RWPE1 (cell line): Measurements from ENCODE around the gene ADISSP.
A peak's percentile ranks its signal among the peaks of the same experiment; 100 is the strongest.

Experiments used
- CTCF ChIA-PET: fragments of 350-600 bp; sonication (Branson Sonifier 250); formaldehyde crosslinking; extraction: SDS; loops from one replicate; lab custom pipeline; 2021; lab: Yijun Ruan, JAX
- POLR2A ChIA-PET: fragments of 400-600 bp; formaldehyde crosslinking; extraction: SDS; loops from one replicate; lab custom pipeline; 2020; ENCODE audit warnings: antibody characterized with exemption; ENCODE audit not compliant: low non-redundant PET; lab: Yijun Ruan, JAX
- DNase-seq: peaks from one replicate; pipeline ENCODE4 v3.0.0; 2012; ENCODE audit warnings: low spot score
- H3K27ac ChIP-seq: fragments of 450-650 bp; 2 replicates; pipeline ENCODE4 v1.5.1; 2017
- CTCF ChIP-seq: fragments of 450-650 bp; conservative IDR thresholded peaks from 2 replicates; pipeline ENCODE4 v1.5.1; 2017; ENCODE audit warnings: low read depth, mild to moderate bottlenecking

The ADISSP gene

GRCh38 chr20:3744806-3745685 is 22.5 kb downstream of the ADISSP start:
- no peak for TF ChIP-seq CTCF
- ChIA-PET POLR2A (no interaction called here), CTCF (interaction anchor here (0.6 to 1.8 kb wide), 3 partner anchors 10 to 77 kb away, joined by 3 to 9 read pairs (median 3); no protein-coding TSS in a partner anchor)
- peak overlapping the region; percentile 34 for H3K27ac ChIP-seq
- peak; percentile 95 for DNase-seq

GRCh38 chr20:3744037-3744436 is 23.5 kb downstream of the ADISSP start:
- ChIA-PET CTCF (interaction anchor here (0.6 to 1.8 kb wide), 2 partner anchors 33 to 67 kb away, joined by 4 to 9 read pairs; no protein-coding TSS in a partner anchor), POLR2A (no interaction called here)
- H3K27ac ChIP-seq, result no peak overlapping the region
- no peak for TF ChIP-seq CTCF
- no peak for DNase-seq

GRCh38 chr20:3743251-3743650 is 24.3 kb downstream of the ADISSP start:
- ChIA-PET CTCF (interaction anchor here (0.6 to 1.4 kb wide), 2 partner anchors 8 to 67 kb away, joined by 4 to 6 read pairs; no protein-coding TSS in a partner anchor), POLR2A (interaction anchor here (0.7 kb wide), 1 partner anchor 75 kb away, joined by 3 read pairs; no protein-coding TSS in a partner anchor)
- no peak for DNase-seq
- no peak overlapping the region for H3K27ac ChIP-seq
- no peak for TF ChIP-seq CTCF

GRCh38 chr20:3741836-3742458 is 25.6 kb downstream of the ADISSP start:
- no peak for DNase-seq
- no peak for TF ChIP-seq CTCF
- ChIA-PET POLR2A (no interaction called here), CTCF (interaction anchor here (0.5 to 1.4 kb wide), 2 partner anchors 10 to 92 kb away, joined by 6 to 8 read pairs; no protein-coding TSS in a partner anchor)
- no peak overlapping the region for H3K27ac ChIP-seq

GRCh38 chr20:3740615-3741301 is 26.8 kb downstream of the ADISSP start:
- POLR2A ChIA-PET, result no interaction called here
- H3K27ac ChIP-seq, result no peak overlapping the region
- TF ChIP-seq CTCF, result no peak
- no peak for DNase-seq
- CTCF ChIA-PET, result interaction anchor here (1.1 to 1.5 kb wide), 2 partner anchors 12 to 14 kb away, joined by 4 read pairs; no protein-coding TSS in a partner anchor
